Activated CD8-positive, alpha-beta T cell treated with anti-CD3 and anti-CD28 coated beads for 36 hours (primary cell): ENCODE results near the gene EHD1. TPM values are rescaled to one million over a fixed set of nuclear protein-coding genes. Genes with fewer than 3 reads are reported as not detected.

Source experiments
- ATAC-seq: fragments of 200-7000 bp; cut with Tn5 transposase; one replicate; pipeline ENCODE4 v1.10.0; 2021; ENCODE audit warnings: mild to moderate bottlenecking, moderate library complexity
- CTCF ChIA-PET: fragments of 350-600 bp; sonication (Branson Sonifier 250); formaldehyde crosslinking; loops from one replicate; lab custom pipeline; 2021; ENCODE audit warnings: antibody characterized with exemption; lab: Charles Lee
- POLR2A ChIA-PET: fragments of 350-600 bp; sonication (Branson Sonifier 250); formaldehyde crosslinking; loops from one replicate; lab custom pipeline; 2021; ENCODE audit warnings: antibody characterized with exemption; lab: Charles Lee
- DNase-seq: peaks from one replicate; pipeline ENCODE4 v3.0.0-alpha.2; 2020
- H3K27ac Mint-ChIP-seq: one replicate; pipeline ENCODE4 v1.8.0; 2021; ENCODE audit warnings: mild to moderate bottlenecking, mixed read lengths
- H3K27me3 Mint-ChIP-seq: one replicate; pipeline ENCODE4 v1.8.0; 2021; ENCODE audit warnings: mixed read lengths
- H3K36me3 Mint-ChIP-seq: one replicate; pipeline ENCODE4 v1.8.0; 2021; ENCODE audit warnings: low read depth, mixed read lengths
- H3K4me1 Mint-ChIP-seq: one replicate; pipeline ENCODE4 v1.8.0; 2021; ENCODE audit warnings: low read depth, mixed read lengths
- H3K4me3 Mint-ChIP-seq: one replicate; pipeline ENCODE4 v1.8.0; 2021; ENCODE audit warnings: mild to moderate bottlenecking, moderate library complexity, mixed read lengths
- H3K9me3 Mint-ChIP-seq: one replicate; pipeline ENCODE4 v1.8.0; 2021; ENCODE audit warnings: mixed read lengths
- CTCF ChIP-seq: fragments of 200-600 bp; IDR thresholded peaks from one replicate; pipeline ENCODE4 v1.8.0; 2022; ENCODE audit warnings: antibody characterized with exemption, mild to moderate bottlenecking
- intact Hi-C: fragments of 100-400 bp; cut with micrococcal nuclease; formaldehyde crosslinking; loops from one replicate; pipeline ENCODE4 v1.10.0; 2022
- total RNA-seq, 2 experiments: library from RNA; stranded (reverse); gene quantifications; one replicate each; pipeline ENCODE4 v1.2.3, GENCODE V29; 2021

EHD1 gene
- total RNA-seq, 2 experiments from 2014 or later = 60.3 to 65.1 TPM

GRCh38 chr11:64893194-64894069 lies 15.0 kb upstream of the EHD1 start:
- no peak overlapping the region for H3K4me3 Mint-ChIP-seq
- no peaks in the 10 kb centered on the region for H3K4me1 Mint-ChIP-seq
- TF ChIP-seq CTCF = no peak
- no peaks in the 10 kb centered on the region for H3K27me3 Mint-ChIP-seq
- ChIA-PET POLR2A (interaction anchor here (0.8 to 2.3 kb wide), 8 partner anchors 8 to 123 kb away, joined by 3 to 10 read pairs (median 4); partner anchors contain the start of gene CDC42BPG), CTCF (interaction anchor here (0.8 to 29.9 kb wide), 12 partner anchors 8 to 113 kb away, joined by 3 to 1168 read pairs (median 4); partner anchors contain the start of gene CDC42BPG)
- no peaks in the 10 kb centered on the region for H3K9me3 Mint-ChIP-seq
- DNase-seq (no peak), ATAC-seq (no peak)
- no peak overlapping the region for H3K27ac Mint-ChIP-seq
- intact Hi-C loops = loop anchor here (2.0 kb wide), 1 partner anchor 47 kb away; no protein-coding TSS in a partner anchor
- peaks cover 4% of the 10 kb centered on the region for H3K36me3 Mint-ChIP-seq

- Mint-ChIP-seq H3K27me3 (no peaks in the 10 kb centered on the region), H3K36me3 (peaks cover 4% of the 10 kb centered on the region), H3K27ac (no peak overlapping the region), H3K4me3 (no peak overlapping the region), H3K4me1 (peaks cover 5% of the 10 kb centered on the region), H3K9me3 (no peaks in the 10 kb centered on the region)
- no peak for TF ChIP-seq CTCF
- ATAC-seq (no peak), DNase-seq (no peak)
- intact Hi-C loops = no loop called here
- CTCF ChIA-PET = interaction anchor here (1.4 to 29.9 kb wide), 3 partner anchors 14 to 36 kb away, joined by 5 to 1168 read pairs (median 8); partner anchors contain the start of gene CDC42BPG
- POLR2A ChIA-PET = interaction anchor here (0.8 to 1.3 kb wide), 5 partner anchors 14 to 46 kb away, joined by 3 to 5 read pairs (median 3); partner anchors contain the start of gene EHD1
Measured at GRCh38 chr11:64892838-64893193, 14.4 kb upstream of the EHD1 start.

GRCh38 chr11:64892411-64892831 lies 14.0 kb upstream of the EHD1 start:
- no peaks in the 10 kb centered on the region for H3K9me3 Mint-ChIP-seq
- no peak overlapping the region for H3K4me3 Mint-ChIP-seq
- H3K36me3 Mint-ChIP-seq = peaks cover 4% of the 10 kb centered on the region
- ChIA-PET POLR2A (interaction anchor here (0.8 to 1.3 kb wide), 4 partner anchors 13 to 44 kb away, joined by 3 to 5 read pairs (median 3); partner anchors contain the start of gene EHD1), CTCF (interaction anchor here (1.1 to 29.9 kb wide), 4 partner anchors 14 to 36 kb away, joined by 3 to 1168 read pairs (median 6); partner anchors contain the start of genes CDC42BPG and PPP2R5B)
- H3K4me1 Mint-ChIP-seq = peaks cover 7% of the 10 kb centered on the region
- ATAC-seq (no peak), DNase-seq (no peak)
- no peak overlapping the region for H3K27ac Mint-ChIP-seq
- no peaks in the 10 kb centered on the region for H3K27me3 Mint-ChIP-seq
- intact Hi-C loops = no loop called here
- no peak for TF ChIP-seq CTCF

- Mint-ChIP-seq H3K36me3 (no peaks in the 10 kb centered on the region), H3K27me3 (no peaks in the 10 kb centered on the region), H3K27ac (no peak overlapping the region), H3K4me1 (peaks cover 10% of the 10 kb centered on the region), H3K9me3 (no peaks in the 10 kb centered on the region), H3K4me3 (no peak overlapping the region)
- ATAC-seq = no peak
- intact Hi-C loops = no loop called here
- CTCF ChIA-PET = interaction anchor here (1.1 to 29.9 kb wide), 4 partner anchors 14 to 35 kb away, joined by 3 to 1168 read pairs (median 4); partner anchors contain the start of genes CDC42BPG and PPP2R5B
- POLR2A ChIA-PET = interaction anchor here (0.6 to 1.3 kb wide), 3 partner anchors 13 to 44 kb away, joined by 3 to 5 read pairs (median 3); partner anchors contain the start of gene EHD1
- TF ChIP-seq CTCF = no peak
- no peak for DNase-seq
Measured at GRCh38 chr11:64891880-64892279, 13.5 kb upstream of the EHD1 start.
